Neural cell (in vitro differentiated cells): ENCODE measurements around the gene FBXO30. TPM values are rescaled to one million over a fixed set of nuclear protein-coding genes. Genes with fewer than 3 reads are reported as not detected.

Source experiments
- H2AFZ ChIP-seq: fragments of 200-600, 300-800 bp; sonication (generic), shearing (Covaris generic); 2 replicates; pipeline ENCODE4 v1.6.0; 2014; ENCODE audit warnings: low read depth, mild to moderate bottlenecking, antibody characterized with exemption, low read length, moderate library complexity
- H3F3A ChIP-seq: fragments of 200-600 bp; shearing (Covaris generic); 2 replicates; pipeline ENCODE4 v1.6.1; 2016; ENCODE audit warnings: mild to moderate bottlenecking, moderate library complexity, mixed read lengths, antibody characterized with exemption, low read length; ENCODE audit not compliant: insufficient read depth, poor library complexity, severe bottlenecking
- H3K27ac ChIP-seq: fragments of 200-600, 300-800 bp; sonication (generic), shearing (Covaris generic); 2 replicates; pipeline ENCODE4 v1.5.1; 2014; ENCODE audit warnings: mild to moderate bottlenecking, low read length, moderate library complexity
- H3K27me3 ChIP-seq: fragments of 300-800, 200-600 bp; sonication (generic), shearing (Covaris generic); 2 replicates; pipeline ENCODE4 v1.6.0; 2014; ENCODE audit warnings: mild to moderate bottlenecking, low read depth, low read length, moderate library complexity; ENCODE audit not compliant: insufficient read depth
- H3K36me3 ChIP-seq: fragments of 300-800, 200-600 bp; sonication (generic), shearing (Covaris generic); 2 replicates; pipeline ENCODE4 v1.5.1; 2014; ENCODE audit warnings: mild to moderate bottlenecking, antibody characterized with exemption, low read length, moderate library complexity; ENCODE audit not compliant: insufficient read depth
- H3K4me2 ChIP-seq: fragments of 300-800, 200-600 bp; sonication (generic), shearing (Covaris generic); 2 replicates; pipeline ENCODE4 v1.6.0; 2014; ENCODE audit warnings: mild to moderate bottlenecking, low read length
- H3K4me3 ChIP-seq: fragments of 300-800, 200-600 bp; sonication (generic), shearing (Covaris generic); 2 replicates; pipeline ENCODE4 v1.5.1; 2014; ENCODE audit warnings: mild to moderate bottlenecking, low read length, moderate library complexity
- H3K79me2 ChIP-seq: fragments of 200-600 bp; shearing (Covaris generic); replicated peaks from 2 replicates; pipeline ENCODE4 v1.6.0; 2014; ENCODE audit warnings: mild to moderate bottlenecking, low read length, moderate library complexity; ENCODE audit not compliant: insufficient read depth
- H3K9ac ChIP-seq: fragments of 300-800, 200-600 bp; sonication (generic), shearing (Covaris generic); 2 replicates; pipeline ENCODE4 v1.6.1; 2016; ENCODE audit warnings: mild to moderate bottlenecking, low read length, mixed read lengths
- H3K9me2 ChIP-seq: fragments of 200-600 bp; shearing (Covaris generic); 2 replicates; pipeline ENCODE4 v1.6.1; 2016; ENCODE audit warnings: mild to moderate bottlenecking, low read length, mixed read lengths; ENCODE audit not compliant: insufficient read depth
- H3K9me3 ChIP-seq: fragments of 200-600, 300-800 bp; sonication (generic), shearing (Covaris generic); 2 replicates; pipeline ENCODE4 v1.6.1; 2016; ENCODE audit warnings: mild to moderate bottlenecking, mixed run types, low read length, moderate library complexity, mixed read lengths
- H4K20me1 ChIP-seq: fragments of 200-600 bp; shearing (Covaris generic); 2 replicates; pipeline ENCODE4 v1.6.1; 2016; ENCODE audit warnings: mild to moderate bottlenecking, mixed run types; ENCODE audit not compliant: insufficient read depth
- EP300 ChIP-seq: fragments of 450-650 bp; conservative IDR thresholded peaks from 2 replicates; pipeline ENCODE4 v1.6.1; 2014; ENCODE audit warnings: antibody characterized with exemption, mild to moderate bottlenecking, moderate library complexity; ENCODE audit not compliant: poor library complexity, severe bottlenecking
- EZH2 ChIP-seq: fragments of 200-600, 300-800 bp; shearing (Covaris generic), sonication (generic); IDR thresholded peaks from 2 replicates; pipeline ENCODE4 v1.6.1; 2014; ENCODE audit warnings: antibody characterized with exemption, low read length, borderline replicate concordance, mild to moderate bottlenecking; ENCODE audit not compliant: insufficient read depth, poor library complexity, severe bottlenecking
- MXI1 ChIP-seq: fragments of 450-650 bp; conservative IDR thresholded peaks from 2 replicates; pipeline ENCODE4 v1.6.1; 2014; ENCODE audit warnings: antibody characterized with exemption, mild to moderate bottlenecking; ENCODE audit not compliant: poor library complexity, severe bottlenecking
- POLR2AphosphoS5 ChIP-seq: IDR thresholded peaks from 2 replicates; pipeline ENCODE4 v1.6.1; 2012
- RAD21 ChIP-seq: fragments of 450-650 bp; conservative IDR thresholded peaks from 2 replicates; pipeline ENCODE4 v1.6.1; 2014; ENCODE audit warnings: antibody characterized with exemption, mild to moderate bottlenecking, moderate library complexity
- SMC3 ChIP-seq: fragments of 450-650 bp; conservative IDR thresholded peaks from 2 replicates; pipeline ENCODE4 v1.6.1; 2014; ENCODE audit warnings: antibody characterized with exemption, mild to moderate bottlenecking, moderate library complexity; ENCODE audit not compliant: poor library complexity
- TAF1 ChIP-seq: IDR thresholded peaks from 2 replicates; pipeline ENCODE4 v1.6.1; 2012; ENCODE audit warnings: low read depth
- polyA plus RNA-seq: library from polyadenylated mRNA; depleted of rRNA; stranded (reverse); fragments of >200 nt; gene quantifications from 2 replicates; pipeline ENCODE4 v1.2.3, GENCODE V29; 2014
- TF ChIP-seq, protein P1 (sequence below): fragments of 450-650 bp; IDR thresholded peaks from 2 replicates; pipeline ENCODE4 v1.5.1; 2014; ENCODE audit warnings: antibody characterized with exemption, mild to moderate bottlenecking, moderate library complexity; ENCODE audit not compliant: poor library complexity, severe bottlenecking
- TF ChIP-seq, protein P2 (sequence below): IDR thresholded peaks from 2 replicates; pipeline ENCODE4 v1.6.1; 2012; ENCODE audit warnings: borderline replicate concordance

FBXO30 gene
- polyA plus RNA-seq, 1 donor from 2014 or later: 14.0 TPM

GRCh38 chr6:145863366-145863765 lies 48.8 kb upstream of the FBXO30 start:
- H3K9ac ChIP-seq: no peak overlapping the region
- no peaks in the 10 kb centered on the region for H3K36me3 ChIP-seq
- no peaks in the 10 kb centered on the region for H3K9me3 ChIP-seq

DNA sequence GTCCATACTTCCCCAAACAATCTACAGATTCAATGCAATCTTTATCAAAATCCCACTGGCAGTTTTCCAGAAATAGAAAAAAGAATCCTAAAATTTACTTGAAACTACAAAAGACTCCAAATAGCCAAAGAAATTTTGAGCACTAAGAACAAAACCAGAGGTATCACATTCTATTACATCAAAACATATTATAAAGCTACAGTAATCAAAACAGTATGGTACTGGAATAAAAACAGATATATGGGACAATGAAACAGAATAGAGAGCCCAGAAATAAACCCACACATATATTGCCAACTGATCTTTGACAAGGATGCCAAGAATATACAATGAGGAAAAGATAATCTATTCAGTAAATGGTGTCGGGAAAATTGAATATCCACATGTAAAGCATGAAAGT lies 46.0 kb upstream of the FBXO30 start:
- no peak overlapping the region for H3K9ac ChIP-seq
- H3K9me3 ChIP-seq: no peaks in the 10 kb centered on the region
- H2AFZ ChIP-seq: no peak overlapping the region
- no peaks in the 10 kb centered on the region for H3K79me2 ChIP-seq
- H3K27me3 ChIP-seq: no peaks in the 10 kb centered on the region
- H3F3A ChIP-seq: no peaks in the 10 kb centered on the region
- H3K27ac ChIP-seq: no peak overlapping the region
- no peaks in the 10 kb centered on the region for H3K36me3 ChIP-seq
- H4K20me1 ChIP-seq: no peaks in the 10 kb centered on the region
- no peaks in the 10 kb centered on the region for H3K9me2 ChIP-seq
- no peak overlapping the region for H3K4me3 ChIP-seq
- TF ChIP-seq, protein P1, sequence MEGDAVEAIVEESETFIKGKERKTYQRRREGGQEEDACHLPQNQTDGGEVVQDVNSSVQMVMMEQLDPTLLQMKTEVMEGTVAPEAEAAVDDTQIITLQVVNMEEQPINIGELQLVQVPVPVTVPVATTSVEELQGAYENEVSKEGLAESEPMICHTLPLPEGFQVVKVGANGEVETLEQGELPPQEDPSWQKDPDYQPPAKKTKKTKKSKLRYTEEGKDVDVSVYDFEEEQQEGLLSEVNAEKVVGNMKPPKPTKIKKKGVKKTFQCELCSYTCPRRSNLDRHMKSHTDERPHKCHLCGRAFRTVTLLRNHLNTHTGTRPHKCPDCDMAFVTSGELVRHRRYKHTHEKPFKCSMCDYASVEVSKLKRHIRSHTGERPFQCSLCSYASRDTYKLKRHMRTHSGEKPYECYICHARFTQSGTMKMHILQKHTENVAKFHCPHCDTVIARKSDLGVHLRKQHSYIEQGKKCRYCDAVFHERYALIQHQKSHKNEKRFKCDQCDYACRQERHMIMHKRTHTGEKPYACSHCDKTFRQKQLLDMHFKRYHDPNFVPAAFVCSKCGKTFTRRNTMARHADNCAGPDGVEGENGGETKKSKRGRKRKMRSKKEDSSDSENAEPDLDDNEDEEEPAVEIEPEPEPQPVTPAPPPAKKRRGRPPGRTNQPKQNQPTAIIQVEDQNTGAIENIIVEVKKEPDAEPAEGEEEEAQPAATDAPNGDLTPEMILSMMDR: no peak
- TF ChIP-seq POLR2AphosphoS5 (no peak), EZH2 (no peak), EP300 (no peak), SMC3 (no peak), MXI1 (no peak), TAF1 (no peak), RAD21 (no peak)
- TF ChIP-seq, protein P2, sequence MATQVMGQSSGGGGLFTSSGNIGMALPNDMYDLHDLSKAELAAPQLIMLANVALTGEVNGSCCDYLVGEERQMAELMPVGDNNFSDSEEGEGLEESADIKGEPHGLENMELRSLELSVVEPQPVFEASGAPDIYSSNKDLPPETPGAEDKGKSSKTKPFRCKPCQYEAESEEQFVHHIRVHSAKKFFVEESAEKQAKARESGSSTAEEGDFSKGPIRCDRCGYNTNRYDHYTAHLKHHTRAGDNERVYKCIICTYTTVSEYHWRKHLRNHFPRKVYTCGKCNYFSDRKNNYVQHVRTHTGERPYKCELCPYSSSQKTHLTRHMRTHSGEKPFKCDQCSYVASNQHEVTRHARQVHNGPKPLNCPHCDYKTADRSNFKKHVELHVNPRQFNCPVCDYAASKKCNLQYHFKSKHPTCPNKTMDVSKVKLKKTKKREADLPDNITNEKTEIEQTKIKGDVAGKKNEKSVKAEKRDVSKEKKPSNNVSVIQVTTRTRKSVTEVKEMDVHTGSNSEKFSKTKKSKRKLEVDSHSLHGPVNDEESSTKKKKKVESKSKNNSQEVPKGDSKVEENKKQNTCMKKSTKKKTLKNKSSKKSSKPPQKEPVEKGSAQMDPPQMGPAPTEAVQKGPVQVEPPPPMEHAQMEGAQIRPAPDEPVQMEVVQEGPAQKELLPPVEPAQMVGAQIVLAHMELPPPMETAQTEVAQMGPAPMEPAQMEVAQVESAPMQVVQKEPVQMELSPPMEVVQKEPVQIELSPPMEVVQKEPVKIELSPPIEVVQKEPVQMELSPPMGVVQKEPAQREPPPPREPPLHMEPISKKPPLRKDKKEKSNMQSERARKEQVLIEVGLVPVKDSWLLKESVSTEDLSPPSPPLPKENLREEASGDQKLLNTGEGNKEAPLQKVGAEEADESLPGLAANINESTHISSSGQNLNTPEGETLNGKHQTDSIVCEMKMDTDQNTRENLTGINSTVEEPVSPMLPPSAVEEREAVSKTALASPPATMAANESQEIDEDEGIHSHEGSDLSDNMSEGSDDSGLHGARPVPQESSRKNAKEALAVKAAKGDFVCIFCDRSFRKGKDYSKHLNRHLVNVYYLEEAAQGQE: no peak
- H3K4me2 ChIP-seq: no peak overlapping the region

More at GRCh38 chr6:145863366-145863765, 48.8 kb upstream of the FBXO30 start:
- Histone ChIP-seq H3K9me2 (no peaks in the 10 kb centered on the region), H3F3A (no peaks in the 10 kb centered on the region), H4K20me1 (no peaks in the 10 kb centered on the region), H3K27me3 (no peaks in the 10 kb centered on the region), H2AFZ (no peak overlapping the region), H3K4me3 (no peak overlapping the region), H3K79me2 (no peaks in the 10 kb centered on the region), H3K4me2 (no peak overlapping the region), H3K27ac (no peak overlapping the region)
- no peak for TF ChIP-seq EP300
- TF ChIP-seq POLR2AphosphoS5: no peak
- TF ChIP-seq EZH2: no peak
- no peak for TF ChIP-seq MXI1
- TF ChIP-seq, protein P1: no peak
- TF ChIP-seq SMC3: no peak
- no peak for TF ChIP-seq TAF1
- no peak for TF ChIP-seq RAD21
- TF ChIP-seq, protein P2: no peak
